ENCODE measurements around the gene MYO1C.

MYO1C gene

DNA sequence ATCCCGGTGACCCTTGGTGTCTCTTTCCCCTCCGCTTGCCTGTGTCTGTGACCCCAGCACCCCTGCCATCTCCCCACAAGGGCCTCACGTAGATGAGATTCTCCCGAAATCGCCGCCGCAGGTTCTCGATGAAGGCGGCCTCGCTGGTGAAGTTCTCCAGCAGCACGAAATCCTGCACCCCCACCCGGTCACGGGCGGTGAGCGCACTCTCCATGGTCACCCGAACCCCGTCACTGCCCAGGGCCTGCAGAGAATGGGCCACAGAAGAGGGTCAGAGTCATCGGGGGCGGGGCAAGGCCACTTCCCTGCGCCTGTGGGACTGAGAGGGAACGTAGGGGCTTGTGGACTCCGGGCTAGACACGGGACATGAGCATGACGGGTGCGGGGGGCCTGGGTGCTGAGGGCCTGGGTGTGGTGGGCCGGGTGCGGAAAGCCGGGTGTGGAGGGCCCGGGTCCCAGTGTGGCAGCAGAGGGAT lies 8.4 kb downstream of the MYO1C start:
- Mint-ChIP-seq H3K27ac (no peak overlapping the region), H3K9me3 (no peaks in the 10 kb centered on the region), H3K4me3 (no peak overlapping the region), H3K4me1 (ENCODE audit: low read depth) (peaks cover 25% of the 10 kb centered on the region), H3K27me3 (no peaks in the 10 kb centered on the region), H3K36me3 (ENCODE audit: low read depth) (peaks cover 4% of the 10 kb centered on the region)

DNA sequence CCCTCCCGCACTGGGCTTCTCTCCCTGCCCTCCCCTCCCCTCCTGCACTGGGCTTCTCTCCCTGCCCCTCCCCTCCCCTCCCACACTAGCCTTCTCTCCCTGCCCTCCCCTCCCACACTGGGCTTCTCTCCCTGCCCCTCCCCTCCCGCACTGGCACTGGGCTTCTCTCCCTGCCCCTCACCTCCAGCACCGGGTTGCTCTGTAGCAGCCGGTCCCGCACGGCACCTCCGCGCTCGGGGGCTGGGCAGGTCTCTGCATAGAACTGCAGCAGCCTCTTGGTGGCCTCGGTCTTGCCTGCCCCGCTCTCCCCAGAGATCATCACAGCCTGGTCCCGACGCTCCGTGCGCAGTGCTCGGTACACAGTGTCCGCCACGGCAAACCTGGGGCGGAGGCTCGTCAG lies 9.8 kb downstream of the MYO1C start:
- Mint-ChIP-seq H3K36me3 (ENCODE audit: low read depth) (peaks cover 7% of the 10 kb centered on the region), H3K4me1 (ENCODE audit: low read depth) (peaks cover 14% of the 10 kb centered on the region), H3K27ac (no peak overlapping the region), H3K27me3 (no peaks in the 10 kb centered on the region), H3K4me3 (no peak overlapping the region), H3K9me3 (no peaks in the 10 kb centered on the region)

DNA sequence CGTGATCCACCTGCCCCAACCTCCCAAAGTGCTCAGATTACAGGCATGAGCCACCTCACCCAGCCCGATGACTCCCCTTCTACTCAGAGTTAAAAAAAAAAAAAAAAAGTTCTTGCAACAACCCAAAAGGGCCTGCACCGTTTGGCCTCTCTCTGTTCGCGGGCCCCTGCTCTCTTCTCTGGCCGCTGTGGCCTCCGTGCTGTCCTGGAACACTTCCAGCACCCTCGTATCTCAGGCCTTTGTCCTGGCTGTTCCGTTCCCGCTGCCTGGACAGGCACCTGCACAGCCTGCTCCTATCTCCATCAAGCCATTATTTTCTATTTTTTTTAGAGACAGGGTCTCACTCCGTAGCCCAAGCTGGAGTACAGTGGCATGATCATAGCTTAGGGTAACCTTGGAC lies 10.8 kb downstream of the MYO1C start:
- H3K4me3 Mint-ChIP-seq = no peak overlapping the region
- H3K36me3 Mint-ChIP-seq (ENCODE audit: low read depth) = peaks cover 7% of the 10 kb centered on the region
- no peaks in the 10 kb centered on the region for H3K27me3 Mint-ChIP-seq
- H3K4me1 Mint-ChIP-seq (ENCODE audit: low read depth) = peaks cover 8% of the 10 kb centered on the region
- H3K9me3 Mint-ChIP-seq = no peaks in the 10 kb centered on the region
- no peak overlapping the region for H3K27ac Mint-ChIP-seq

DNA sequence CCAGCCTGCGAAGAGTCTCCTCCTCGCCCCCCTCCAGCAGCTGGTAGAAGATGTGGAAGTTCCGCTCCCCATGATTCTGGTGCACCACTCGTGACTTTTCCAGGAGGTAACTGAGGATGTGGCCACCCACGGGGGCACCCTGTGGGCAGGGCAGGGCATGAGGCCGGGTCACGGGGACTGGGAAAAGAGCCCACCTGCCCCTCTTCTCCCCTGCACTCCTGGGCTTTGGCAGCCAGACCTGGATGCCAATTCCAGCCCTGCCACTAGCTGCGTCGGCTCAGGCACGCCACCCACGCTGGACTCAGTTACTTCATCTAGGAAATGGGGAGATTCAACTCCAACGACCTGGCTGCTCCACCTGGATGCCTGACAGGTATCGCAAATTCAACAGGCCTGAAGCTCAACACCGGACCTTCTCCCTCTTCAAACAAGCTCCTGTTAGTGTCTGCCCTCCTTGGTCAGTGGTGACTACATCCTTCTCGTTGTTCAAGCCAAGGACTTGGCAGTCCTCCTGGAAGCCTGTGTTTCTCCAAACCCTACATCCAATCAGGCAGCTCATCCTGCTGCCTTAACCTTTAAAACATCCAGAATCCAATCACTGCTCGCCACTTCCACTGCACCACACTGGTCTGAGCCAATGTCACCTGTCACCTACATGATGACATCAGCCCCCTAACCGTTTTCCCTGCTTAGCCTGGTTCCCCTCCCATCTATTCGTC lies 11.6 kb downstream of the MYO1C start:
- peaks cover 3% of the 10 kb centered on the region for H3K4me1 Mint-ChIP-seq (ENCODE audit: low read depth)
- no peak overlapping the region for H3K4me3 Mint-ChIP-seq
- H3K9me3 Mint-ChIP-seq = no peaks in the 10 kb centered on the region
- no peaks in the 10 kb centered on the region for H3K27me3 Mint-ChIP-seq
- H3K36me3 Mint-ChIP-seq (ENCODE audit: low read depth) = peaks cover 7% of the 10 kb centered on the region
- H3K27ac Mint-ChIP-seq = no peak overlapping the region

DNA sequence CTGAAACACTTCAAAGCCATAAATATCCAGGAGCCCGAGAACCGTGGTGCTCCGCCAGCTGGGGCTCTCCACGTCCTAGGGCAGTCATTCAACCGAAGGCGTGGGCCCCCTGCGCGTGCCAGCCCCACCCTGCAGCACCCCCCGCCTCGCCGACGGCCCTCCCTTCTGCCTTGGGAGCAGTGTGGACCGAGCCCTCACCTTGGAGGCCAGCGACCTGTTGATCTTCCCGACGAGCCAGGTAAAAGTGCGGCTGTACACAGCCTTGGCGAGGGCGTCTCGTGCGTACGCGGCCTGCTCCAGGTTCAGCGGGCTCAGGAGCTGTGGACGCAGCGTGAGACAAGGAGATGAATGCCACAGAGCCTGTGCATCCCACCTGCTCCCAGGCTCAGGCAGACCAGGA lies 14.1 kb downstream of the MYO1C start:
- H3K27me3 Mint-ChIP-seq = no peaks in the 10 kb centered on the region
- H3K27ac Mint-ChIP-seq = no peak overlapping the region

DNA sequence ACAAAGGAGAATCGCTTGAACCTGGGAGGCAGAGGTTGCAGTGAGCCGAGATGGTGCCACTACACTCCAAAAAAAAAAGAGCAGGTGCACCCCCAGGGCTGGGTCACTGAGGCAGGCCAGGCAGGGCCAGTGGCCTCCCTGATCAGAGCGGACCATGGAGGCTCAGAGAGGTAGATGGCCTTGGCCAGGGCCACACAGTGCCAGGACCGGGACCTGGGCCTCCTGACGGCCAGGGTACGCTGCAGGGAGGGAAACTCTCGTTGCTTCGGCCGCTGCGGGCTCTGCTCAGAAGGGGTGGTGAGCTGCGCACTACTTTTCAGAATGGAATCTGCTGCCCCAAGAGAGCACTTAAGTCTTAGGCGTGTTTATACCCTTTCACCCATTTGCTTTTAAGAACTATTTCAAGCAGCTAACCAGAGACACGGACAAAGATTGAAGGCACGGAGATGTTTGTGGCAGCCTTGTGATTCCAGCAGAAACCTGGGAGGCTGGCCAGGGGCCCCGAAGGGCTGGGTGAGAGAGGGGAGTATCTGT lies 17.1 kb downstream of the MYO1C start:
- Mint-ChIP-seq H3K4me3 (no peak overlapping the region), H3K36me3 (ENCODE audit: low read depth) (peaks cover 3% of the 10 kb centered on the region)

More for the DNA sequence above, 14.1 kb downstream of the MYO1C start:
- no peaks in the 10 kb centered on the region for H3K9me3 Mint-ChIP-seq
- H3K36me3 Mint-ChIP-seq (ENCODE audit: low read depth) = peaks cover 7% of the 10 kb centered on the region
- peaks cover 7% of the 10 kb centered on the region for H3K4me1 Mint-ChIP-seq (ENCODE audit: low read depth)
- H3K4me3 Mint-ChIP-seq = no peak overlapping the region

DNA sequence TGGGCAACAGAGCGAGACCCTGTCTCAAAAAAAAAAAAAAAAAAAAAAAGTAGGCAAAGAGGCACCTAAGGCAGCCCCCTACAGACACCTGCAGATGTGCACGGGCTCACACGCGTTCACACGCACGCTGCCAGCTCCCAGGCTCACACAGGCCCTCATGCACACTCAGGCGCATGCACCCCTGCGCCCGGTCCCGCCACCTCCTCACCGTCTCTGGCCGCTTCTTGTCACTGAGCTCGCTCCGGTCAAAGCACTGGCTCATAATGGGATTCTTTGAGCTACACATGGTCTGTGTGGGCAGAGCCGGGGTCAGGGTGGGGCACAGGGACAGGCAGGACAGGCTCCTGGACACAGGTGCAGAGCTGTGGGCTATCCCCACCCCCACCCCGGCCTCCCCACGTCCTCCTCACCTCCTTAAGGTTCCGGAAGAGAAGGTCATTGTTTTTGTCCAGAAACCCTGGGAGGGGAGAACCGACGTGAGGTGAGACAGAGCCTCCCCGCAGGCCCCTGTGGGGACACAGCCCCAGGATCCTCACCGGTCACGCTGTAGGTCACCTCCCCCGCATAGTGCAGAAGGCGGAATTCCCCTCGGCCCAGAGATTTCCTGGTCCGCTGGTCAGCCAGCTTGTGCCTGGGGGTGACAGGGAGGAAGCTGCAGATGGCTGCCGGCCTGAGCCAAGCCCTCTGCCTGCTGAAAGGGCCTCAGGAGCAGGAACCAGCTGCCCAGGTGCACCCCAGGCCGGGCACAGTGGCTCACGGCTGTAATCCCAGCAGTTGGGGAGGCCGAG lies 17.9 kb downstream of the MYO1C start:
- H3K9me3 Mint-ChIP-seq = no peaks in the 10 kb centered on the region
- H3K27ac Mint-ChIP-seq = no peak overlapping the region
- H3K27me3 Mint-ChIP-seq = no peaks in the 10 kb centered on the region
- no peak overlapping the region for H3K4me3 Mint-ChIP-seq
- peaks cover 12% of the 10 kb centered on the region for H3K4me1 Mint-ChIP-seq (ENCODE audit: low read depth)
- peaks cover 3% of the 10 kb centered on the region for H3K36me3 Mint-ChIP-seq (ENCODE audit: low read depth)

More for the DNA sequence above, 17.1 kb downstream of the MYO1C start:
- H3K27ac Mint-ChIP-seq = no peak overlapping the region
- H3K27me3 Mint-ChIP-seq = no peaks in the 10 kb centered on the region
- H3K4me1 Mint-ChIP-seq (ENCODE audit: low read depth) = peaks cover 12% of the 10 kb centered on the region
- no peaks in the 10 kb centered on the region for H3K9me3 Mint-ChIP-seq

DNA sequence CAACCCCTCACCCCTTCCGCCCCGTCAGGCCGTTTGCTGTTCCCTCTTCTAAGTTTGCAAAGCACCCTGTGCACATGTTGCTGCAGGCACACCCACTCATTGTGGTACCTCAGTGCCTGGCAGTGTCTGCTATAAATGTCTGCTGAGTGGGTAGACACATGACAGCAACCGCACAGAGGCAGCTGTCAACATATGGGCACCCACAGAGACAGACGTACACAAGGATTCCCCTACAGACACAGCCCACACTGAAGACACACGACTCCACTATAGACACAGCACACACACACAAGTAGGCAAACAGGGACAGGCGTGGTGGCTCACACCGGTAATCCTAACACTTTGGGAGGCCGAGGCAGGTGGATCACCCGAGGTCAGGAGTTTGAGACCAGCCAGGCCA lies 18.6 kb downstream of the MYO1C start:
- H3K4me3 Mint-ChIP-seq = no peak overlapping the region

DNA sequence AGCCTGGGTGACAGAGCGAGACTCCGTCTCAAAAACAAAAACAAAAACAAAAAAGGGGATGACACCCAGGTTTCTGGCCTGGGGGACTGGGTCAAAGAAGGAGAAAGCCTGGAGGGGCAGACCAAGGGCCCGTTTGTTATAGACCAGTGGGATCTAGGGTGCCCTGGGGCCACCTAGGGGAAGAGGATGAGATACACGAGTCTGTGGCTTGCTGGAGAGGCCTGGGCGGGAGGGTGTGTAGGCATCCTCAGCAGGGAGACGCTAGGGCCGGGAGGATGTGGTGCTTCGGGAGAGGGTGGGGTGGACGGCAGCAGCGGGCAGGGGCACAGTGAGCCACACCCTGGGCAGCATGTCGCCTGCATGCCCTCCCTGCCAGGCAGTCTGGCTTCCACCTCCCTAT lies 19.3 kb downstream of the MYO1C start:
- no peaks in the 10 kb centered on the region for H3K27me3 Mint-ChIP-seq

More for the DNA sequence above, 18.6 kb downstream of the MYO1C start:
- peaks cover 12% of the 10 kb centered on the region for H3K4me1 Mint-ChIP-seq (ENCODE audit: low read depth)
- no peaks in the 10 kb centered on the region for H3K27me3 Mint-ChIP-seq
- no peak overlapping the region for H3K27ac Mint-ChIP-seq
- H3K36me3 Mint-ChIP-seq (ENCODE audit: low read depth) = peaks cover 8% of the 10 kb centered on the region
- H3K9me3 Mint-ChIP-seq = no peaks in the 10 kb centered on the region

DNA sequence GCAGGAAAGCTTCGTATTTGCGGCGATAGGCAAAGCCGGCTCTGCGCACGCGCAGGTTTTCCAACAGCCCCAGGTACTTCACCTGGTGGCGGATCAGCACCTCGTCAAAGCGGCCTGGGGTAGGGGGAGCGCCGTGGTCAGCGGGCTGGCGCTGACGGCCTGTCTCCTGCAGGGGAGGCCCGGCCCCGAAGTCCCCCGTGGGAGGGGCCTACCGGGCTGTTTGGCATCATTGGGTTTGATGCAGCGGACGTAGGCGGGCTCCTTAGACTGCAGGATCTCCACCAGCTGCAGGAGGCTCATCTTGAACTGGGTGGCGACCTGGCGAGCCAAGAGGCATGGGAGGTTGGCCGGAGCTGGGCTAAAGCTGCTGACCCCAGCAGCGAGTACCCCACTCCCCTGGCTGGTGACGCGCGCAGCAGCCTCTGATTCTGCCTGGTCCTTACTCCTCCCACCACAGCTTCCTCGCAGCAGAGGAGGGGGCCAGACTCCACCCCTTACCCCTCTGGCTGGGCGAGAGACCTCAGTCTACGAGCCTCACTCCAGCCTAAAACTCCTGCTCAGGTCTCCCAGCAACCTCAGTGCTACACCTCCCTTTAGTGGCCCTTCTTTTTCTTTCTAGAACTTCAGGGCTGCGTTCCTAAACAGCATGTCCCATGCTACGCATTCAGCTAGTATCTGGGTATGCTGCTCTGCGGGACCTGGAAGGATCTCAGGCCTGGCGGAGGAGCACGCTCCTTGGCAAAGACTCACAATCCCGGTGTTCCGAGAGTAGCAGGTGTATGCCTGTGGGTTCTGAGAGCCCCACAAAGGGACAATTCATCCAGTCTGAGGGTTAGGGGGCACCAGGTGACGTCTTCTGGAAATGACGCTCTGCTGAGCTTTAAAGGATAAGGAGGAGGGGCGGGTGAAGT lies 20.3 kb downstream of the MYO1C start:
- Mint-ChIP-seq H3K9me3 (no peaks in the 10 kb centered on the region), H3K27me3 (no peaks in the 10 kb centered on the region), H3K27ac (no peak overlapping the region), H3K4me3 (no peak overlapping the region), H3K36me3 (ENCODE audit: low read depth) (peaks cover 14% of the 10 kb centered on the region), H3K4me1 (ENCODE audit: low read depth) (peaks cover 12% of the 10 kb centered on the region)

More for the DNA sequence above, 19.3 kb downstream of the MYO1C start:
- Mint-ChIP-seq H3K4me1 (ENCODE audit: low read depth) (peaks cover 12% of the 10 kb centered on the region), H3K36me3 (ENCODE audit: low read depth) (peaks cover 13% of the 10 kb centered on the region), H3K4me3 (no peak overlapping the region), H3K9me3 (no peaks in the 10 kb centered on the region), H3K27ac (no peak overlapping the region)

DNA sequence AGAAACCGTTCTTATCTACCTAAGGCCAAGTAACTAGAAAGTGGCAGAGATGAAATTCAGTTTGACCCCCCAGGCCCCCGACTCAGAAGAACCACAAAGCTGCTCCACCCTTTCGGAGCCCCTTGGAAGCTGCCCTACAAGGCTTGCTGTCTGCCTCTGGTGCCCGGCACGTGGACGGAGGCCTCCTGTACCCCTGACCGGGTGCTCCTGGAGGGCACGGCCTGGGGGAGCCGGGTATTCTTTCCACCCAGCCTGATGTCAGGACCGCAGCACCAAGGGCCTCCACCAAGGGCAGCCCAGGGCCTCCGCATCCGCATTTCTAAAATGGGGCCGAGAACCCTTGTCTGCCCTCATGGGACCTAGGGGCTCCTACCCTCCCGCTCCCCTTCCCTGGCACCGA lies 21.0 kb downstream of the MYO1C start:
- Mint-ChIP-seq H3K4me3 (no peak overlapping the region), H3K9me3 (no peaks in the 10 kb centered on the region), H3K4me1 (ENCODE audit: low read depth) (peaks cover 12% of the 10 kb centered on the region), H3K36me3 (ENCODE audit: low read depth) (peaks cover 14% of the 10 kb centered on the region), H3K27ac (no peak overlapping the region), H3K27me3 (no peaks in the 10 kb centered on the region)

DNA sequence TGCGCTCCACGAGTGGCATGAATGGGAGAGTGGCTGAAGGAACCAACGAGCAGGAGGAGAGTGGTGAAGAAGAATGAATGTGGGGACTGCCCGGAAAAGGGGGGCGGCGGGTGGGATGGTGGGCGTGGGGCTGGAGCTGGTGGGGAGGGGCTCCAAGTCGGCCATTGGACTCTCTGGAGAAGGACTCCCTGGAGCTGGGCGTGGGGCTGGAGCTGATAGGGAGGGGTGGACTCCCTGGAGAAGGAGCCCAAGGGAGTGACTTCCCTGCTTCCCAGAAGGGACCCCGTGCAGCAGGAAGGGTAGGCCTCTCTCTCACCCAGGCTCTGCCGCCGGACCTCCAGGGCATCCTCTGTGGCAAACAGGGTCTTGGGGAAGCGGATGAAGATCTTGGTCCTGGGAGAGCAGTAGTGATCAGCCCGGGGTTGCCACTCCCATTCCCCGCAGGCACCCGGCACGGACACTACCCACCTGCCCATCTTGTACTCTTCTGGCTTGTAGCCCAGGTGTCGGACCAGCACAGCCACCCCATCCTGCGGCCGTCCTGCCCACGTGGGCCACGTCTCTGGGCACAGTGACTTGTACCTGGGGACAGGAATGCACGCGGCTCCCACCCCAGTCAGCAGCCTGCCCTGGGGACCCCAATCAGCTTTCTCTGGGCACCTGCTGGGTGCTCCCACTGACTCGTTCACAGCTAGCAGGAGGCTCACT lies 21.6 kb downstream of the MYO1C start:
- Mint-ChIP-seq H3K4me3 (no peak overlapping the region), H3K9me3 (no peaks in the 10 kb centered on the region), H3K27me3 (no peaks in the 10 kb centered on the region), H3K36me3 (ENCODE audit: low read depth) (peaks cover 14% of the 10 kb centered on the region), H3K4me1 (ENCODE audit: low read depth) (peaks cover 12% of the 10 kb centered on the region), H3K27ac (no peak overlapping the region)

DNA sequence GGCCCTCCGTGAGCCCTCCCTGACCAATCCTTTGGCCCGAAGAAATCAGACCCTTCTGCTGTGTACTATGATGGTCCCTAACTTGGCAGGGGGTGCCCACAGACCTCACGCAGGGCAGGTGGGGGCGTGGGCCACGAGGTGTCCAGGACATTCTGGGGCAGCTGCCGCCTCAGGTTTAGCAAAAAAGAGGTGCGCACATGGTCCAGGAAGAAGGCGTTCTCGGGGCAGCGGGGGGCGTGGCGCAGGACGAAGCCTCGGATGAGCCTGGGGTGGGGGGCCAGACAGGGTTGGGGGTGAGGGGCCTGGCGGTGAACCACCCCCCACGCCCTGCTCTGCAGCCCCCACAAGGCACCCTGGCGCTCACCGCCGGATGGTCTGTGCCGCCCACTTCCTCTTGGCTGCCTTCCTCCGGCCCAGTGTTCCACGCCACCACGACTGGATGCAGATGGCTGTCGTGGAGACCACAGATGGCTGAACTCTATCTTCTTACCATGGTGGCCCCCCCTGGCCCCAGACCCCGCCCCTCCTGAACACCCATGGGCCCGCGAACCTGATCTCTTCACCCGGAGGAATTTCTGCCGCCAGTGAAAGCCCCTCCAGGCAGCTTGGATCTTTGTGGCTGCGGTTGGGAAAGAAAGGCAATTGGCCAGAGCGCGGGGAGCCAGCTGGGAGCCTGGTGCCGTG lies 22.3 kb downstream of the MYO1C start:
- H3K9me3 Mint-ChIP-seq = no peaks in the 10 kb centered on the region
- H3K27ac Mint-ChIP-seq = no peak overlapping the region
- H3K4me1 Mint-ChIP-seq (ENCODE audit: low read depth) = peaks cover 12% of the 10 kb centered on the region
- no peak overlapping the region for H3K4me3 Mint-ChIP-seq
- no peaks in the 10 kb centered on the region for H3K27me3 Mint-ChIP-seq
- peaks cover 14% of the 10 kb centered on the region for H3K36me3 Mint-ChIP-seq (ENCODE audit: low read depth)
